Glutamatergic neuron (in vitro differentiated cells): Measurements from ENCODE around the gene MIB2. TPM values are rescaled to one million over a fixed set of nuclear protein-coding genes. Genes with fewer than 3 reads are reported as not detected.

Experiments
- DNase-seq: peaks from one replicate; pipeline ENCODE4 v3.0.0; 2022
- H3K27ac Mint-ChIP-seq: one replicate; pipeline ENCODE4 v1.8.0; 2020; ENCODE audit warnings: mild to moderate bottlenecking, mixed read lengths, inconsistent platforms; ENCODE audit not compliant: unreplicated experiment
- H3K27me3 Mint-ChIP-seq: one replicate; pipeline ENCODE4 v1.8.0; 2020; ENCODE audit warnings: mild to moderate bottlenecking, moderate library complexity, mixed read lengths, inconsistent platforms; ENCODE audit not compliant: unreplicated experiment
- H3K36me3 Mint-ChIP-seq: one replicate; pipeline ENCODE4 v1.8.0; 2020; ENCODE audit warnings: mild to moderate bottlenecking, mixed read lengths, inconsistent platforms; ENCODE audit not compliant: unreplicated experiment
- H3K4me1 Mint-ChIP-seq: one replicate; pipeline ENCODE4 v1.8.0; 2020; ENCODE audit warnings: mild to moderate bottlenecking, low read depth, mixed read lengths, inconsistent platforms; ENCODE audit not compliant: unreplicated experiment
- H3K4me3 Mint-ChIP-seq: one replicate; pipeline ENCODE4 v1.8.0; 2020; ENCODE audit warnings: mild to moderate bottlenecking, mixed read lengths, inconsistent platforms; ENCODE audit not compliant: unreplicated experiment
- H3K9me3 Mint-ChIP-seq: one replicate; pipeline ENCODE4 v1.8.0; 2020; ENCODE audit warnings: mild to moderate bottlenecking, moderate library complexity, mixed read lengths, inconsistent platforms; ENCODE audit not compliant: unreplicated experiment
- total RNA-seq: library from RNA; stranded (reverse); fragmentation: NEBNext Ultra II Directional; extraction: Animal tissue kit (Norgen Biotek cat#: 25700); gene quantifications from one replicate; pipeline ENCODE4 v1.2.1, GENCODE V29; 2021; ENCODE audit not compliant: unreplicated experiment
- TF ChIP-seq, protein P1 (sequence below): fragments of 200-600 bp; sonication (generic); IDR thresholded peaks from one replicate; pipeline ENCODE4 v1.5.0; 2021; ENCODE audit not compliant: partially characterized antibody, unreplicated experiment

Gene MIB2
- total RNA-seq, 1 donor from 2014 or later = 77.7 TPM

DNA sequence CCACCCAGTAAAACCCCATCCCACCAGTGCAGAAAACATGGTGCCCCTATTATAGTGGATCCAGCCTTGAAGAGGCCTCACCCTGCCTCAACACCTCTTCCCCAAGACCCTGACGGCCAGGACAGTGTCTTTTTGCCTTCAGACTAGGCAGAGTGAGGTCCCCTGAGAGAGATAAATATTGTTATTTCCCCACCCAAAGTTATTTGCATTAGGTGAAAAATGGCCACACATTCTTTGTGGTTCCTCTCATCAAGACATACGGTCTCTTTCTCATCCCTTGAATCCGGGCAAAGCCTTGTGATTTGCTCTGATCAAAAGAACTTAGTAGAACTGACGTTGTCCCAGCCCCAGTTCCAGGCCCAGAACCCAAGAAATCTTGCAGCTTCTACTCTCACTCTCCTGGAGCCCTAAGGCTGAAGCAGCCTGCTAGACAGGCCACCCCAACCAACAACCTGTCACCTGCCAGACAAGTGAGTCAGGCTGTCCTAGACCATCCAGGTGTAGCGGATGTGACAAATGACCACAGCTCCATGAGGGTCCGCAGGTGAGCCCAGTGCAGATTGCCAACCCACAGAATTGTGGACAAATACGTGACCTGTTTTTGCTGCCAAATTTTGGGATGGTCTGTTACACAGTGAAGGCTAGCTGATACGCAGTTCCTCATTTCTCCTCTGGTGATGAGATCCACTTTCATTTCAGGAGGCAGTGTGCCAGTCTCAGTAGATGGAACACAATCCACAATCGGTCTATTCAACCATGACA lies 32.5 kb upstream of the MIB2 start:
- DNase-seq = no peak
- H3K27ac Mint-ChIP-seq = no peak overlapping the region
- peak overlapping the region; percentile 55 for H3K4me3 Mint-ChIP-seq
- no peaks in the 10 kb centered on the region for H3K4me1 Mint-ChIP-seq
- TF ChIP-seq, protein P1, sequence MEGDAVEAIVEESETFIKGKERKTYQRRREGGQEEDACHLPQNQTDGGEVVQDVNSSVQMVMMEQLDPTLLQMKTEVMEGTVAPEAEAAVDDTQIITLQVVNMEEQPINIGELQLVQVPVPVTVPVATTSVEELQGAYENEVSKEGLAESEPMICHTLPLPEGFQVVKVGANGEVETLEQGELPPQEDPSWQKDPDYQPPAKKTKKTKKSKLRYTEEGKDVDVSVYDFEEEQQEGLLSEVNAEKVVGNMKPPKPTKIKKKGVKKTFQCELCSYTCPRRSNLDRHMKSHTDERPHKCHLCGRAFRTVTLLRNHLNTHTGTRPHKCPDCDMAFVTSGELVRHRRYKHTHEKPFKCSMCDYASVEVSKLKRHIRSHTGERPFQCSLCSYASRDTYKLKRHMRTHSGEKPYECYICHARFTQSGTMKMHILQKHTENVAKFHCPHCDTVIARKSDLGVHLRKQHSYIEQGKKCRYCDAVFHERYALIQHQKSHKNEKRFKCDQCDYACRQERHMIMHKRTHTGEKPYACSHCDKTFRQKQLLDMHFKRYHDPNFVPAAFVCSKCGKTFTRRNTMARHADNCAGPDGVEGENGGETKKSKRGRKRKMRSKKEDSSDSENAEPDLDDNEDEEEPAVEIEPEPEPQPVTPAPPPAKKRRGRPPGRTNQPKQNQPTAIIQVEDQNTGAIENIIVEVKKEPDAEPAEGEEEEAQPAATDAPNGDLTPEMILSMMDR = no peak
- H3K9me3 Mint-ChIP-seq = peaks cover 3% of the 10 kb centered on the region
- no peaks in the 10 kb centered on the region for H3K36me3 Mint-ChIP-seq
- peaks cover 4% of the 10 kb centered on the region for H3K27me3 Mint-ChIP-seq

DNA sequence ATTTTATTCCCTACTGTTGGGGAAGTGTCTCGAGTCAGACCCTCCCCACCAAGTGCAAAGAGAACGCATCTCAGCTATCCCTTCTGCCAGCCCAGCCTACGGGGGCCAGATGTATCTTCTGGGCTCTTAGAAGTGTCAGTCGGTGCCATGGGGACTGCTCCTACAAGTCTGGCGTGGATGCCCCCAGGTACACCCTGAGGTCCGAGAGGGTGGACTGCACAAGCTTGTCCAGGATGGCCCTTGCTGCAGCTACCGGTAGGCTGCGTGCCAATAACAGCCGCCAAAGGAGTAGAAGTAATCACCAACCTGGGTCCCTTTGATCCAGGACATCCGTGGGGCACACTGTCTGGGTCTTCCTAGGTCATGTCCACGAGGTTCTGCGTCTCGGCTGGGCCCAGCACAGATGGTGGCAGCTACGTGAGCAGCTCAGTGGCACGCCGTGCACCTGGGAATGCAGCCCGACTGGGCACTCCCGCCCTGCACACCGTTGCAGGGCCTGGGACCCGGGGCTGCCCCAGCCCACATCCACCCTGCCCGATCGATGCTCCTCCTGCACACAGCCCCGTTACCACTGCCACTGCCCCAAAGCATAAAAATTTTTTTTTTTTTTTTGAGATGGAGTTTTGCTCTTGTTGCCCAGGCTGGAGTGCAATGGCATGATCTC lies 31.8 kb upstream of the MIB2 start:
- TF ChIP-seq, protein P1 = no peak
- Mint-ChIP-seq H3K9me3 (peaks cover 3% of the 10 kb centered on the region), H3K27me3 (peaks cover 4% of the 10 kb centered on the region), H3K27ac (no peak overlapping the region), H3K36me3 (no peaks in the 10 kb centered on the region), H3K4me3 (peak overlapping the region; percentile 55), H3K4me1 (no peaks in the 10 kb centered on the region)
- DNase-seq = no peak

DNA sequence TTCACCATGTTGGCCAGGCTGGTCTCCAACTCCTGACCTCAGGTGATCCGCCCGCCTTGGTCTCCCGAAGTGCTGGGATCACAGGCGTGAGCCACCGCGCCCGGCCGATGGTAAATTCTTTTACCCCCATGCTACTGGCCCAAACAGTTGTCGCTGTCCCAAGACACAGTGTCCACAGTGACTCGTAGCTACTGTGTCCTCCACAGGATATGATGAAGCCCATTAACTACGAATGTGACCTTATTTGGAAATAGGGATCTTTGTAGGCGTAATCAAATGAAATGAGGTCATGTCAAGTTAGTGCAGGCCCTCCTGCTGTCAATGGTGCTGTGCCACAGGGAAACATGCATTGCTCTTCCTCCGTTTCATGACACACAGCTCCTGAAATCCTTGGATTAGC lies 23.8 kb upstream of the MIB2 start:
- no peak overlapping the region for H3K27ac Mint-ChIP-seq
- TF ChIP-seq, protein P1 = no peak
- peaks cover 9% of the 10 kb centered on the region for H3K27me3 Mint-ChIP-seq
- no peak for DNase-seq
- peaks cover 1% of the 10 kb centered on the region for H3K4me1 Mint-ChIP-seq
- peaks cover 5% of the 10 kb centered on the region for H3K36me3 Mint-ChIP-seq
- peaks cover 8% of the 10 kb centered on the region for H3K9me3 Mint-ChIP-seq
- H3K4me3 Mint-ChIP-seq = no peak overlapping the region

DNA sequence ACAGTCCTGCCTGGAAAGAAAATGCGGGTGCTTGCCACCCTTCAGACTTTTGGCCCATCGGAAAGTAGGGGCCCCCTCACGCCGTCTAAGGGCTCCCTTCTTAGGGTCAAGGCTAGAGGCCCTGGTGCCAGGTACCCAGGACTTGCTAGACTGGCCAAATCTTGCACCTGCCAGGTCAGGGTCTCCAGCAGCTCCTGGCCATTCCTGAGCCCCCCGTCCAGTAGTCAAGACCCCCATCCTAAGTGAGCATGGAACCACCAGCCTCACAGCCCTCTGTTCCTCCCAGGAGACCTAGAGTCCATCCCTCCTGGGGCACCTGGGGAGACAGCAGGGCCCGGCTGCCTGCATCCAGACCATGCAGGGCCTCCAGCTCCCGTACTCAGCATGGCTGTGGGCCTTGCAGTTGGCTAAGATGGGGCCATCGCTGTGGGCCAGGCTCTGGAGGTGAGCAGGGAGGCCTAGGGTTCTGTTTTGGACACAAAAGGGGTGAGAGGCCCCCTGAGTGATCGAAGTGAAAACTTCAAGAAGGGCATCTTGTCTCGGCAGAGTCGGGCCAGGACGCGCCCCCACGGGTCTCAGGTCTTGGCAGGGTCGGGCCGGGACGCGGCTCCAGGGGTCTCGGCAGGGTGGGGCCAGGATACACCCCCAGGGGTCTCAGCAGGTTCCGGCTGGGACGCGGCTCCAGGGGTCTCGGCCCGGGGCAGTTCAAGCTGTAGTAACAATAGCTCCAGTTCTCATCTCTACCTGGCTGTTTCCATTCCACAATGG lies 21.3 kb upstream of the MIB2 start:
- peaks cover 9% of the 10 kb centered on the region for H3K27me3 Mint-ChIP-seq
- no peak overlapping the region for H3K4me3 Mint-ChIP-seq
- peaks cover 6% of the 10 kb centered on the region for H3K9me3 Mint-ChIP-seq
- peaks cover 1% of the 10 kb centered on the region for H3K4me1 Mint-ChIP-seq
- no peak overlapping the region for H3K27ac Mint-ChIP-seq
- peaks cover 5% of the 10 kb centered on the region for H3K36me3 Mint-ChIP-seq
- TF ChIP-seq, protein P1 = no peak
- no peak for DNase-seq
